ENCODE results near the gene CGB3.

The CGB3 gene

DNA sequence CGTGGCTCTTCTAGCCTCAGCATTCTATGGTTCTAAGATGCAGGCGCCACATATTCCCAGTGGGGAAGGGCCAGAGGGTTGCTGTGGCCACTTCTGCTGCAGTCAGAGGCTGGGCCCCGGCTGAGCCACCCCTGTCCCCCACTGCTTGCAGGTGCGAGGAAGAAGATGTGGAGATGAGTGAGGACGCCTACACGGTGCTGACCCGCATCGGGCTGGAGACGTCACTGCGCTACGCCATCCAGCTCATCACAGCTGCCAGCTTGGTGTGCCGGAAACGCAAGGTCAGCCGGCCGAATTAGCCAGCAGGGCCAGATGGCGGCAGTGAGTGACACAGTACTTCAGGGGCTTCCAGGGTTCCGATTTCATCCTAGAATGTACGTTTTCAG, 9.3 kb downstream of the CGB3 start:
- no peak for DNase-seq

DNA sequence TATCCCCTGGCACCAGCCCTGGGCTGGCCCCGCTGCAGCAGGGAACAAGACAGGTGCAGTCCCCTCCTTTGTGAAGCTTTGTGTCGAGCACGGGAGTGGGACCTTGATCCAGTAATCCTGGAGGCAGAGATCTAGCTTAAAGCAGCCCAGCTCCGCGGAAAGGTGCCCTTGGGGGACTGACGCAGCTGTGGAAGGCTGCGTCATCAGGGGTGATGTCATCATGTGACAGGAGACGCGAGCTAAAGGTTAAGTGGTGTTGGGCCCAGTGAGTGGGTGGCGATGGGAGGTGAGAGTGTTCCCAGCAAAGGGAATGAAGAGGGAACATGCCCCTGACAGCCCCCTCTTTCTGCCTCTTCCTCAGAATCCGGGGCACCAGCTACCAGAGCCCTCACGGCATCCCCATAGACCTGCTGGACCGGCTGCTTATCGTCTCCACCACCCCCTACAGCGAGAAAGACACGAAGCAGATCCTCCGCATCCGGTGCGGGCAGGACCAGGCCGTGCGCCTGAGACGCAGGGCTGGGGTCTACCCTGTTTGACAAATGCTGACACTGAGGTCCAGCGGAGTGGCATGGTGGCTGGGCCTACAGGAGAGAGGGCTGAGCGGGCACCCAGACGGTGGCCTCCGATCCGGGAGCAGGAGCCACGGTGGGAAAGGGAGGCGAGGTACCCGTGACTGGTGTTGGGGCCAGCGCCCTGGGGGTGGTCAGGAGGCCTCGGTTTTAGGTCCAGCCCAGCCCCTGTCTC, 9.8 kb downstream of the CGB3 start:
- no peak for DNase-seq

DNA sequence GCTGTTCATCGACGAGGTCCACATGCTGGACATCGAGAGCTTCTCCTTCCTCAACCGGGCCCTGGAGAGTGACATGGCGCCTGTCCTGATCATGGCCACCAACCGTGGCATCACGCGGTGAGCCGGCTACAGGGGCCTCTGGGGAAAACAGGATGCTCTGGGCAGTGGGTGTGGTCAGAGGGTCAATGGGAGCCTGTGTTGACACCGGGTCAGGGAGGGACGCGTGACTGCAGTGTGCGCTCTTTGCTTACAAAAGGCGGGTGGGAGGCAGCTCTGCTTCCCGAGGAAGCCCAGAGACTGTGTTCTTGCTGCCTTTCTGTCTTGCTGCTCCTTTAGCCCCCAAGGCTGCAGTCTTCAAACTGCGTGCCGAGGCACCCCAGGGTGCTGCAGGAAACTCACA, 12.9 kb downstream of the CGB3 start:
- DNase-seq: no peak

DNA sequence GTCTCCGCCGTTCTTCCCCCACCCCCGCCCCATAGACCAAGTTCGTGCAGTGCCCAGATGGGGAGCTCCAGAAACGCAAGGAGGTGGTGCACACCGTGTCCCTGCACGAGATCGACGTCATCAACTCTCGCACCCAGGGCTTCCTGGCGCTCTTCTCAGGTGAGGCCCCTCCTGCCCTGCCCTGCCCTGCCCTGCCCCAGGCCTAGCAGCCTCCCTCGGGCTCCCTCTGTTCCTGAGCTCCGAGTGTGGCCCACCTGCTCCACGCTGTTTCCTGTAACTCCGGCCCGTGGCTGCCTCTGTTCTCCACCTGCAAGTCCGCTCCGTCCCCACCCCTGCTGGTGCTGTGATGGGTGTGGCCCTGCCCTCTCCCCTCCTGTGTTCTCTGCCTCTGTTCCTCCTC, 13.7 kb downstream of the CGB3 start:
- DNase-seq: no peak

DNA sequence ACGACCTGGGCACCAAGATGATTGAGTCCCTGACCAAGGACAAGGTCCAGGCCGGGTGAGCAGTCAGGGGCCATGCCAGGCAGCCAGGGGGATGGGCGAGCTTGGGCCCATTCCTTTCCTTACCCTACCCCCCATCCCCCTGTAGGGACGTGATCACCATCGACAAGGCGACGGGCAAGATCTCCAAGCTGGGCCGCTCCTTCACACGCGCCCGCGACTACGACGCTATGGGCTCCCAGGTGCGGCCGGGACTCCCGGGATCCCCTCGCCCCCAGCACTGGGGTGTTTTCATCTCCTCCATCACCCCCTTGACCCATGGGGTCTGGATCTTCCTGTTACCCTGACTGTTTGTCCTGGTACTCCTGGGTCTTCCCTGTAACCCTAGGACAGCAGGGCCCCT, 14.3 kb downstream of the CGB3 start:
- no peak for DNase-seq

DNA sequence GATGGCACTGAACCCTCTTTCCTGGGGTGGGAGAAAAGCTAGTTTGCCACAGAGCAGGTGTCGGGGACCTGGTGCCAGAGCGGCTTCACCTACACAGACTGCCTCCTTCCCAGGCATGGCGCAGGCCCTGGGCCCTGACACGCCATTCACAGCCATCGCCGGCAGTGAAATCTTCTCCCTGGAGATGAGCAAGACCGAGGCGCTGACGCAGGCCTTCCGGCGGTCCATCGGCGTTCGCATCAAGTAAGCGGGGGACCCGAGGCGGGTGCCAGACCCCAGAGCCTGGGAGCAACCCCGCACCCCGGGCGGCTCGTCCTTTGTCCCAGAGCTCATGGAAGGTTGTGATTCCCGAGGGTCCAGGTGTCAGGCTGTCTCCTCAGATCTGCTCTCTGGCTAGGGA, 17.2 kb downstream of the CGB3 start:
- no peak for DNase-seq

DNA sequence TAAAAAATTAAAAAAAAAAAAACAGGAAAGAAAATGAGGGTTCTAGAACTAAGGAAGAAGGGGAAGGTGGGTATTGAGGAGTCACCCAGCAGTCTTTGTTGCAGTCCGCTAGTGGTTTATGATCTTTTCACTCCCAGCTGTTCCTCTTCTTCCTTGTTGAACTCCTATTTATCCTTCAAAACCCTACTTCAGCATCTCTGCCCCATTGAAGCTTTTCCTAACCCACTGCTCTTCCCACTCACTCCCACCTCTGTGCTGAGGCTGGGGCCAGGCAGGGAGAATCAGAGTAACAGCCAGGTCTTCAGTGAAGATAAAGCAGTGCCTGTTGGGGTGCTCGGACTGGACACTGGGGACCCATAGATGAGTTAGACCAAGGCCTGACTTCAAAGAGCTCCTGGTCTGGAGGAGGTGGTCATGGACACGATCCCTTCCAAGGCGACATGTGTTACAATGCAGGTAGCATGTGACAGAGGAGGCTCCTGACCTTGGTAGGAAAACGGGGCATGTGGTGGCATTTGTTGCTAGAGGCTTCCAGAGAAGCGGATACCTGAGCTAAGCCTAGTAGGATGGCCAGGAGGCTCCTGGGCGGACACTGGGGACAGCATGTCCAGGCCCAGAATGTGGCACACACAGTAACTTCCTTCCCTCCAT, 19.0 kb downstream of the CGB3 start:
- no peak for DNase-seq

DNA sequence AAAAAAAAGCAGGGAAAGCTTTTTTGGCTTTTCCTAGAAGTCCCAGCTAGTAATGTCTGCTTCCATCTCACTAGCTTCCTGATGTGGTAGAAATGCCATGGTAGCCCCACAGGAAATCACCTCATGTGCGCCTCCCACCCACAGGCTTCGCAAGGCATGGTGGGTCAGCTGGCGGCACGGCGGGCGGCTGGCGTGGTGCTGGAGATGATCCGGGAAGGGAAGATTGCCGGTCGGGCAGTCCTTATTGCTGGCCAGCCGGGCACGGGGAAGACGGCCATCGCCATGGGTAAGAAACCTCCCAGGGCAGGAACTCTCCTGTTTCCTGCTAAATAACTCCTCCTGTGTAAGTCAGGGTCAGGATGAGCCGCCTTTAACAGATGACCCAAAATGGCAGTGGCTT, 20.0 kb downstream of the CGB3 start:
- DNase-seq: no peak

DNA sequence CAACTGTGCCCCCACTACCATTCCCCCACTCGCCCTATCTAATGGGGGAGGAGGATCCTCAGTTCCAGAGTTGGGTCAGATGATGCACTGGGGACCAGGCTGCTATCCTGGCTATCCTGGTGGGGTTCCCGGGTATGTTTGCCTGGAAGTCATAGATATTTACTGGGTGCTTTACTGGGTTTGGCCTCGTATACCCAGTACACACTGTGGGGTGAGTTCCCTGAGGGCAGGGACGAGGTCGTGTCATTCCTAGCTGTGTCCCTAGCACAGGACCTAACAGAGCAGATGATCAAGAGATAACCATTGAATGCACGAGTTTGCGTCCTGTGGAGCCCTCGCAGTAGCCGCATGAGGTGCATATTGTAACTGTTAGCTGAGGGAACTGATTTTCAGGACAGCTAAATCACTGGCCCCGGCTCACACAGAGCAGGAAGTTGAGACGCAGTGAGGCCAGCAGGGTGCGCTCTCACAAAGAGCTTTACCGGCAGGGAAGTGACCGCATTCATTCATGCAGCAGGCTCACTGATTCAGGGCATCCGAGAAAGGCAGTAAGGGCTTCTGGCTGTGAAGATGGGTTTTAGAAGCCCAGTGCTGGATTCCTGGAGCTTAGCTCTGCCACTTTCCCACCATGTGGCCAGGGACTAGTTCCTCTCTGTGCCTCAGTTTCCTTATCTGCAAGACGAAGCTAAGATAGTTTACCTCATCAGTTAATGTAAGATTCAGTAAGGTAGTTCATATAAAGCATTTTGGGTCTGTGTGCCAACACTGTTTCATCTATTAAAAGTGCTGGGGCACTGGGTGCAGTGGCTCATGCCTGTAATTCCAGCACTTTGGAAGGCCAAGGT, 24.4 kb downstream of the CGB3 start:
- no peak for DNase-seq

DNA sequence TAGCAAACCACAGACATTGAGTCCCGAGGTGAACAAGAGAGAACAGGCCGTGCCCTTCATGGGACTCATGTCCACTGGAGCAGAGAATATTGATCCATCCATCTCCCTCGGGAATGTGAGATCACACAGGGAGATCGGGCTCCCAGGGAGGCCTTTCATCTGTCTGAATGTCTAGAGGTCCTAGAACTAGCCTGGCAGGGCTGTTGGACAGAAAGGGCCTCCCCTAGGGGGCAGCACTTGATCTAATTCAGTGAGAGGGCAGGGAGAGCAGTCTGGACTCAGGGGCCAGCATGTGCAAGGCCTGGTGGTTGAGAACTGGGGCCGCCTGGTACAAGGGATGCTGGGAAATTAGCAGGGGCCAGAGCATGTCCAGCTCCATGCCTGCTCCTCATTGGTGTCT, 26.2 kb downstream of the CGB3 start:
- DNase-seq: no peak

DNA sequence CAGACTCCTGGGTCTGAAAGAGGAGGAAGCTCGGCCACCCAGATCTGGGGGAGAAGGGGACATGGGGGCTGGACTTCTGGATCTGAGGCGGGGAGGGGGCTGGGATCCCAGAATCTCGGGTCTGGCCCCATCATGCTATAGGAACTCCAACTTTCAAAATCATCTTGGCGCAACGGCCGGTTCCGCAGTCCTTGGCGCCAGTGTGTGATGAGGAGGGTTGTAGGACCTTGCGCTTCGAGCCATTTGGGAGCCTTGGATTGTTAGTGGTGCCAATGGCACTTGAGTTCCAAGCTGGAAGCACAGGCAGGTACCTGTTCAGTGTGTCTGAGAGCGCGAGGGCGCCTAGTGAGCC, 30.1 kb downstream of the CGB3 start:
- DNase-seq: no peak

DNA sequence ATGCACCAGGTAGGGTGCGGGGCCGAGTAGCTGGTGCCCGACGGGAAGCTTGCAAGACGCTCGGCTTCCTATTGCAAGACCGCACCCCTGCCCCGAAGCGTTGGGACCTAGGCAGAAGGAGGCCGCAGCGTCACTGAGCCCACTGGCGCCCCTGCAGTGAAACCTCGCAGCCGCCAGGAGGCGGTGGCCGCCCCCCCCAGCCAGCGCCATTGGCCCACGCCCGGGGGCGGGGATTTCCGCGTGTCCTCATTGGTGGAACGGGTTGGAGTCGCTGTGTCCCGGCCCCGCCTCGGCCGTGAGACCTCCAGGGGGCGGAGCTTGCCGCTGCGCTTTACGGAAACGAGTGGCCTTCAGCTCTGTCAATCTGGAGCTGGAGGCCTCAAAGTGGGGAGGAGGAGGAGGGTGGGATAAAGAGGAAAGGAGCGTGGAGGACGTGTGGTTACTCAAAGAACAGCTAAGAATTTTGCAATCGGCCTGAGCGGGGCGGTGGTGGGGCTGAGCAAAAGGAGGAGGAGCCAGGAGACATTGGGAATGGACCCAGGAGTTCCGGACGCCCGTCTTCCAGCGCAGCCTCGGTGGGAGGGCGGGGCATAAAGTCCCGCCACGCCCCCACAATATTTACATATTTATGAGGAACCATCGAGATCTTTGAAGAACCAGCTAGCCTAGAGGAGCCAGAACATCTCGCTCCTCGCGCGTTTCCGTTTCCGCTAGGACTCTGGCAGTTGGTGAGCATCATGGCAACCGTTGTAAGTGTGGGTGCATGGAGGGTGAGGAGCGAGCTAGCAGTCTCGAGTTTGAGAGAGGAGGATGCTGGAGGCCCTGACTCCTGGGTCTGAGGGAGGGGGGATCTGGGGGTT, 30.7 kb downstream of the CGB3 start, which contains the start of the genes GYS1 and RUVBL2:
Gene GYS1, minus strand, starts transcription at position 135 of the 860 bp plus-strand sequence. CDS start 197 bp downstream, outside the sequence.
Gene RUVBL2, plus strand, starts transcription at position 713 of the 860 bp plus-strand sequence. Its CDS starts 25 bp downstream, at position 738.
- peak; percentile 99 for DNase-seq

DNA sequence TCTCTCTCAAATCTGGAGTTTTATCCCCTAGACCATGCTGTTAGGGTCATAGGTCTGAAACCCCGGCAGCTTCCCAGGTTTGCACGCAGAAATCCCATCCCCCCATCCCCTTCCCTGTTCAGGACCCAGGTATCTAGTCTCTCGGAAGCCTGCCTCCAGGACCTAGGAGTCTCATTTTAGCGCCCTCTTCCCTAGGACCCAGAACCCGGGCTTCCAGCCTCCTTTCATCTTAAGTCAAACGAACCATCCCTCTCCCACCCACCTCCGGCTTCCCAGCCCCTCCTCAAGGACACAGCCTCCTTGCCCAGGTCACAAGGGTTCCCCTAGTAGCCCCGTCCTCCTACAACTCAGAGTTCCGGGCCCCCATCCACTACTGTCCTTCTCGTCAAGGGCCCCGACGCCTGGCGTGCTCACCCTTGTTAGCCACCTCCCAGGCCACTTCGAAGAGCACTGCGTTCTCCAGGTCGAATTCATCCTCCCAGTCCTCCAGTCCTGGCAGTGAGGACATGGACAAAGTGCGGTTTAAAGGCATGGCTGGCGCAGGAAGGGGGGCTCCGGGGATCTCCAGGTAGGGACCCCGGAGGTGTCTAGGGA, 31.5 kb downstream of the CGB3 start:
- peak; percentile 68 for DNase-seq

DNA sequence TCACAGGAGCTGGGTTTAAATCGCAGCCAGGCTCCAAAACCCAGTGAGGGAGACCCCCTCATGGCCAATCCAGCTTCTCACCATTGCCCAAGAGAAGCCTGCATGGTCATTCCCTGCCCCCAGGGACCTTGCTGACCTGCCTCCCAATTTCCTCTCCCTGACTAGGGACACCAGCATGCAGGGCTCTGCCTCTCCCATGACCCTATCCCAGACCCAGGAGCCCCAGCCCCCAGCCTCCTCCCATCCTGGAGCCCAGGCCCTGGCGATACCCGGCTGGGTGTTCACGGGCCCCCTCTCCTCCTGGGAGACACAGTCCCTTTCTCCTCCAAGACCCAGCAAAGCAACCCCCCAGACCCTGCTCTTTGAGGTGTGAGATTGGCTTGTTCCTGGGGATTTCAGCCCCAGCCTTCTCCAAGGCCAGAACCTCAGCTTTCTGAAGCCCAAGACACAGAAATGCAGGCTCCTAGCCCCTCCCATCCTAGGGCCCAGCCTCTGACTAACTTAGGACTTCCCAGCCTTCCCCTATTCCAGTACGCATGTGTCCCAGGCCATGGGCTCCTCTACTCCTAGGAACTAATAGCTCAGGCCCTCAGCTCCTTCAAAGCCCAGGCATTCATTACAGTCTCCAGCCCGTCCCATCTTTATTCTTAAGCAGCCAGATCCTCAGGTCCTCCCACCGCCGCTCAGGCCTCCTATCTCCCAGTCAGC, 32.1 kb downstream of the CGB3 start:
- DNase-seq: peak; percentile 70

DNA sequence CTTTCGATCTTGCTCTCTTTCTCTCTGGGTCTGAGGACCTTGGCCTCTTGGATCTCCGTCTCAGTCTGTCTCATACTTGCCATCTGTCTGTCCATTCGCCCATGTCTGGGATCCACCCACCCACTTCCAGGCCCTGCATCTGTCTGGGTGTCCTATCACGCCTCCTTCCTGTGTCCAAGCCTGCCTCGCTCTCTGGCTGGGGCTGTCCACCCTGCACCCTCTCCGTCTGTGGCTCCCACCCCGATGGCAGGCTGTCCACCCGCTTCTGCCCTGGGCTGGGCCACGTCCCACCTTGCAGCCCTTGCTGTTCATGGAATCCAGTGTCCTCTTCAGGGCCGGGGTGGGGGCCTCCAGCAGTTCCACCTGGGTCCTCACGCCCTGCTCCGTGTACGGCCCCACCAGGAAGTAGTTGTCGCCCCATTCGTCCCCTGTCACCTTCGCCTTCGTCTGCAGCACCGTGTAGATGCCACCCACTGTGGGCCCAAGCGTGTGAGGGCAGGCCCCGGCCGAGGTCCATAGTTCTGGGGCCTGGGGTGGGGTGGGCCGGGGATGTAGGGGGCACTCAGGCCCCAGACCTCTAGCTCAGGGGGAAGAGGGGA, 33.0 kb downstream of the CGB3 start:
- no peak for DNase-seq

DNA sequence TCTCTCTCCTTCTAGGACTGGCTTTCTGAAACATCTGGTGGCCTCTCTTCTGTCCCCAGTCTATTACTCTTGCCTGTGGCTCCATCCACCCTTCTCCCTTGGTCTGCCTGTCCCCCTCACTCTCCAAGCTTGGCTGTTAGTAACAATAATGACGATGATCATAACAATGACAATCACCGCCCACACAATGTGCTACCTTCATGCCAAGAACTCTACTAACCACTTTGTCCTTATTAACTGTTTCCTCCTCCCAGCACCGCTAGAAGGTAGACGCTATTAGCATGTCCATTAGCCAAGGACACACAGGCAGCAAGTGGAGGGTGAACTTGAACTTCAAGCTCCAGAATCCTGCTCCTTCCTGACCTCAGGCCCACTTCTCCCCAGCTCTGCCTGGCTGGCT, 33.7 kb downstream of the CGB3 start:
- no peak for DNase-seq

DNA sequence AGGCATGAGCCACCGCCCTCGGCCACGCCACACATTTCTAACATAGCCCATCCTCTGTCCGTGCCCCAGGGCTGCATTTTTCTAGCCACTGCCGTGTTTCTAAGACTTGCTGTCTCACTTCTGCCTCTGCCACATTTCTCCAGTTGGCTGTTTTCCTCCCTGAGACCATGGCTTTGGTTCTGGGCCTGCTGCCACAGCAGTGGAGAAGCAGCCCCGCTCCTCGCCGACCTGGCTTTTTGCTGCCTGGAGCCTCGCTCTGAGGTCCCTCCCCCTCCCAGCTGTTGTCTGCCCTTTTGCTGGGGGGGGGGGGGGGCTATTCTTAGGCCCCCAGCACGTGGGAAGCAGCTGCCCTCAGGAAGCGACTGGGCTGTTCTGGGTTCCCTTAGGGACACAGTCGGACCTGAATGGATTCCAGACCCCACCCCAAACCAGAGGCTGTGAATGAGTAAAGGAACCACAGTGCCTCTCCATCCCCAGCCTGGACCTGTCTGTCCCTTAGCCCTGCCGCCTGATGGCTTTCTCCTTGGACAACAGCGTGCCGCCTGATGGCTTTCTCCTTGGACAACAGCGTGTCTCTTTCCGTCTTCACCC, 34.3 kb downstream of the CGB3 start:
- DNase-seq: peak; percentile 58

DNA sequence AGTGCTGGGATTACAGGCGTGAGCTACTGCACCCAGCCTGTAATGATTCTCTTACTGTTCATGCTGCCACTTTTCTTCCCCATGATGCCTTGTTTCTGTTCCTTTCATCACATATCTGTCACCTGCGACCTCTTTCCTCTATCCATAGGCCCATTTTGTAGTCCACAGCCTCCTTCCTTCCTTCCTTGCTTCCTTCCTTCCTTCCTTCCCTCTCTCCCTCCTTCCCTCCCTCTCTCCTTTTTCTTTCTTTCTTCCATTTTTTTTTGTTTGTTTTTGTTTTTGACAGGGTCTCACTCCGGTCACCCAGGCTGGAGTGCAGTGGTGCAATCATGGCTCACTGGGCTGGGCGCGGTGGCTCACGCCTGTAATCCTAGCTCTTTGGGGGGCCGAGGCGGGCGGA, 35.3 kb downstream of the CGB3 start:
- DNase-seq: no peak

DNA sequence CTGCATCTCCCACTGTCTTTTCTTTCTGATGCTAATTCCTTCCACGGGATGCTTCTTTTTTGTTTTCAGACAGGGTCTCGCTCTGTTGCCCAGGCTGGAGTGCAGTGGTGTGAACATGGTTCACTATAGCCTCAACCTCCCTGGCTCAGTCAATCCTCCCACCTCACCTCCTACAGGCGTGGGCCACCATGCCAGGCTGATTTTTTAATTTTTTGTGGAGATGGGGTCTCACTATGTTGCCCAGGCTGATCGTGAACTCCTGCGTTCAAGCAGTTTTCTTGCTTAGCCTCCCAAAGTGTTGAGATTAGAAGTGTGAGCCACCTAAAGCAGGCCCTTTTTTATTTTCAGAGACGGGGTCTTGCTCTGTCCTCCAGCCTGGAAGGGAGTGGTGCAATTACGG, 35.8 kb downstream of the CGB3 start:
- no peak for DNase-seq

DNA sequence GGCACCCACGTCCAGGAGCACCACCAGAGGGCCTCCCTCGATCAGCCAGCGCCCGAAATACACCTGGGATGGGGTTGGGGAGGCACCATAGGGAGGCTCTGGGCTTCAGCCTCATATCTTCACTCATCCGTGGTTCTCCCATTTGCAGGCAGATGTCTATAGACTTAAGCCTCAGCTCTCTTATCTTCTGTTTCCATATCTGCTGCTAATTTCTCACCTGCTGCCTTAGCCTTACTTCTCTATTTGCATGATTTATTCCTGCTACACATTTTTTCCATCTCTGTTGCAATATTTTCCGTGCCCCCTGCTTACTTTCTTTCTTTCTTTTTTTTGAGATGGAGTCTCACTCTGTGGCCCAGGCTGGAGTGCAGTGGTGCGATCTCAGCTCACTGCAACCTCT, 36.8 kb downstream of the CGB3 start:
- DNase-seq: no peak

DNA sequence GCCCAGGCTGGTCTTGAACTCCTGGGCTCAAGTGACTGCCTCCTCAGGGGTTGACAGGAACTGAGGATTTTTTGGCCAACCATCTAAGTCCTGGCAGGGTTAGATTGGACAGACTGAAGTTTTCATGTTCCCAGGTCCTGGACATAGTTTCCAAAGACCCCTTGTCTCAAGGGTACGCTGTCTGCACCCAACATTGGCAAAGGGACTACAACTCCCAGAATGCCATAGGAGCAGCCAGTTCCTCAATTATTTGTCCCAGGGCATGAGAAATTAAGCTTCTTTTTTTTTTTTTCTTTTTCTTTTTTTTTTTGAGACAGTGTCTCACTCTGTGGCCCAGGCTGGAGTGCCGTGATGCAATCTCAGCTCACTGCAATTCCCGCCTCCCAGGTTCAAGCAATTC, 37.9 kb downstream of the CGB3 start:
- DNase-seq: no peak

Data from right forelimb (tissue), 1 donor.